ENCODE results near the gene FAM168A.

The FAM168A gene

DNA sequence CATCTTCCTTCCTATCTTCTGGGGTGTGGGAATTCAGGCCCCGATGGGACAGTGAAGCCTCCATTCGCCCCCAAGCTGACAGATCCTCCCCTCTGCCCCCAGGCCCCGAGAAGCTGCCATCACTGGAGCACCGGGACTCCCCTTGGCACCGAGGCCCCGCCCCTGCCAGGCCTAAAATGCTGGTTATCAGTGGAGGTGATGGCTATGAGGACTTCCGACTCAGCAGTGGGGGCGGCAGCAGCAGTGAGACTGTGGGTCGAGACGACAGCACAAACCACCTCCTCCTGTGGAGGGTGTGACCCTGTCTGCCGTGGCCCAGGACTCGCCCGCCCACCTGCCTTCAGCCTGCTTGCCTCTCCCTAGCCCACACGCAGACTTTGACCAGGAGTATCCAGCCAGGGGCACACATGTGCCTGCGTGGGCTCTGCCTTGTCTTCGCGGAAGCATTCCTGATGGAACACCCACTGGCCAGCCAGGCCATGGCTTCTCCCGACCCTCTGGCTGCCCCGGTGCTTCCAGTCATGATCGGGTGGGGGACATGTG lies 230.4 kb downstream of the FAM168A start:
- no peak for DNase-seq (ENCODE audit: low spot score)

DNA sequence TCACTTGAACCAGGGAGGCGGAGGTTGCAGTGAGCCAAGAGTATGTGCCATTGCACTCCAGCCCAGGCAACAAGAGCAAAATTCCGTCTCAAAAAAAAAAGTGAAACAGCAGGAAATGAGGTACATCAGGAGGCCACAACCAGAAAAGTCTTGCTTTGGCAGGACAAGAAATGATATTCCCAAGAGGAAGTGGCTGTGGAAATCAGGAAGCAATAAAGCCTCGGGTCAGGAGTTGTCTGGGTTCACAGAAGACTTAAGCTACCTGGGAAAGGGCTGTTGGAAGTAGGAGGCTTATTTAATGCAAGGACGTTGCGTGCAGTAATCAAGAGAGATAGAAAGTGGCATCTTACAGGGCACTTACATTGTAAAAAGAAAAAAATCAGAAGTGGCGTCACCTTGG lies 231.0 kb downstream of the FAM168A start:
- DNase-seq (ENCODE audit: low spot score): no peak

DNA sequence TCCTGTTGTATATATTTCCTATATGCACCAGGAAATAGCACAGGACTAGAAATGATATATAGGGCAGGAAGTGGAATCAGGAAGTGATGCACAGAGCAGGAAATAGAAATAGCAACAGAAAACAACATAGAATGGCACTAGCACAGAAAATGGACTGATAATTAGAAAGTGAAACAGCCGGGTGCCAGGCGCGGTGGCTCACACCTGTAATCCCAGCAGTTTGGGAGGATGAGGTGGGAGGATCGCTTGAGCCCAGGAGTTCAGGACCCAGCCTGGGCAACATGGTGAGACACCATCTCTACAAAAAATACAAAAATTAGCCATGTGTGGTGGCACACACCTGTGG lies 231.7 kb downstream of the FAM168A start:
- peak; percentile 59 for DNase-seq (ENCODE audit: low spot score)

DNA sequence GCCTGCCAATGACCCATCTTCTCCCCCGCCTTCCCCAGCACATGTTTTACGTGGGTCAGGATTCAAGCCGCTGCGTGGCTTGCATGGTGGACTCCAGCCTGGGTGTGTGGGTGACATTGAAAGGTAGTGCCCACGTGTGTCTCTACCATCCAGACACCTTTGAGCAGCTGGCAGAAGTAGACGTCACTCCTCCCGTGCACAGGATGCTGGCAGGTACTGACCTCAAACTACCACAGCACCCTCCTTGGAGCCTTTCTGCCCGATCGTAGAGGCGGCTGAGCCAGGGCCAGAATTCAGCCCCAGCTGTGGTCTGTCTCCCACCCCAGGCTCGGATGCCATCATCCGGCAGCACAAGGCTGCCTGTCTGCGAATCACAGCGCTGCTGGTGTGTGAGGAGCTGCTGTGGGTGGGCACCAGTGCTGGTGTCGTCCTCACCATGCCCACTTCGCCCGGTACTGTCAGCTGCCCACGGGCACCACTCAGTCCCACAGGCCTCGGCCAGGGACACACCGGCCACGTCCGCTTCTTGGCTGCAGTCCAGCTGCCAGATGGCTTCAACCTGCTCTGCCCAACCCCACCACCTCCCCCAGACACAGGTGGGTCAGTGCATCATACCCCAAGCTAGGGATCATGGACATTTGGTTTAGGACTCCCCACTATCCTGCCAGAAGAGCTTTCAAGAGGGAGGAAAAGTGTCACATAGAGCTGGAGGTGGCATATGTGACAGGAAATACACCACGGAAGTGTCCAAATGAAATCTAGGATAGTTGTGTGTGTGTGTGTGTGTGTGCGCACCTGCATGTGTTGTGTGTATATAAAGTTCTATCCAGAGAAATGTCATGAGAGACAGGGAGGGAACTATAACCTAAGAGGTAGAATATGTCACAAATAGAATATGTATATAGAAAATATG lies 232.3 kb downstream of the FAM168A start:
- DNase-seq (ENCODE audit: low spot score): no peak

DNA sequence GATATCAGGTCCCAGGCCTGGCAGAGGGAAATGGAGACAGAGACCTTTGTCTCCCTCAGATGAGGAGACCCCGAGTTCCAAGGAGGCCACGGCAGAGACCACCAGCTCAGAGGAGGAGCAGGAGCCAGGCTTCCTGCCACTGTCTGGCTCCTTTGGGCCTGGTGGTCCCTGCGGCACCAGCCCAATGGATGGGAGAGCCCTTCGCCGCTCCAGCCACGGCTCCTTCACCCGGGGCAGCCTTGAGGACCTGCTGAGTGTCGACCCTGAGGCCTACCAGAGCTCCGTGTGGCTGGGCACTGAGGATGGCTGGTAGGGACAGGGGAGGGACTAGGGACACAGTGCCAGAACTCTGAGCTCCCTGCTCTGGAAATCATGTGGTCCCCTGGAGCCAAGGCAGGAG lies 234.8 kb downstream of the FAM168A start:
- DNase-seq (ENCODE audit: low spot score): no peak

DNA sequence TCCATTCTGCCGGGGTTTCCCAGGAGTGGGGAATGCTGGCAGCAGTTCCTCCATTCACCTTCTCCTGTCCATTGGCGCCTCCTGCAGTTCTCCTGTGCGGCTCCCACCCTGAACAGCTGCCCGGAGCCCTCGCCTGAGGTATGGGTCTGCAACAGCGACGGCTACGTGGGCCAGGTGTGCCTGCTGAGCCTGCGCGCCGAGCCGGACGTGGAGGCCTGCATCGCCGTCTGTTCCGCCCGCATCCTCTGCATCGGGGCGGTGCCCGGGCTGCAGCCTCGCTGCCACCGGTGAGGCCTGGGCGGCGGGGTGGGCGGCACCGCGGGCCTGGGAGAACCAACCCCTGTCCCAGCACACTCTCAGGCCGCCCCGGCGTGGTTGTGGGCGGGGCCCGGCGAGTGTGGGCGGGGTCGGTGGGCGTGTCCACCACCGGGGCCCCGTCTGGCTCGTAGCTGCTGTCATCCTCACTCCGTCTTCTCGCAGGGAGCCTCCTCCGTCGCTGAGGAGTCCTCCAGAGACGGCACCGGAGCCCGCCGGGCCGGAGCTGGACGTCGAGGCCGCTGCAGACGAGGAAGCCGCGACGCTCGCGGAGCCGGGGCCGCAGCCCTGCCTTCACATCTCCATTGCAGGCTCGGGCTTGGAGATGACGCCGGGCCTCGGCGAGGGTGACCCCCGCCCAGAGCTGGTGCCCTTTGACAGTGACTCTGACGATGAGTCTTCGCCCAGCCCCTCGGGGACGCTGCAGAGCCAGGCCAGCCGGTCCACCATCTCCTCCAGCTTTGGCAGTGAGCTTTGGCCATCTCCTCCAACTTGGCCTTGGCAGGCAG lies 235.7 kb downstream of the FAM168A start:
- DNase-seq (ENCODE audit: low spot score): no peak

DNA sequence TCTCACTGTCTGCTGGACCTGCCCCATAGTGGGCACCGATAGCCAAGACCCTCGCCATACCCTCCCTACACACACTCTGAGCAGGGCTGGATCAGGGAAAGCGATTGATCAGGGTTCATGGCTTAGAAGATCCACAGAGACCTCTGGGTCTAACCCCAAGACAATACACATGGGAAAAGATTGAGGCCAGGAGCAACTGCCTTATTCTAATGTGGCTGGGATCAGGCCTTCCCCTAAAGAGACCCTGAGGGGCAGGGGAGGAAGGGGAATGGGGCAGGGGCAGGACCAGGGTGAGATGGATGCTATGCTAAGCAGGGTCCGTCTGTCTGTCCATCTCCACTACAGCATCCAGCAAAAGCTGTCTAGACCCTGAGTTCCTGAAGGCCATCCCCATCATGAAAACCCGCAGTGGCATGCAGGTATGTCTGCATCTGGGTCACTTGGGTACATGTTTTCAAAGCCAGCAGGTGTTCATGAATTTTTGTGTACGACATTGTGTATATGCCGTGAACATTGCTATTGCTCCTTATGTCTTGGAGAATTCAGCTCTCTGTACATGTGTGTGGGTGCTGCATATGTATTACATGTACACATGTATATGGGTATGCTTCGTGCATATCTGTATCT lies 237.1 kb downstream of the FAM168A start:
- no peak for DNase-seq (ENCODE audit: low spot score)

DNA sequence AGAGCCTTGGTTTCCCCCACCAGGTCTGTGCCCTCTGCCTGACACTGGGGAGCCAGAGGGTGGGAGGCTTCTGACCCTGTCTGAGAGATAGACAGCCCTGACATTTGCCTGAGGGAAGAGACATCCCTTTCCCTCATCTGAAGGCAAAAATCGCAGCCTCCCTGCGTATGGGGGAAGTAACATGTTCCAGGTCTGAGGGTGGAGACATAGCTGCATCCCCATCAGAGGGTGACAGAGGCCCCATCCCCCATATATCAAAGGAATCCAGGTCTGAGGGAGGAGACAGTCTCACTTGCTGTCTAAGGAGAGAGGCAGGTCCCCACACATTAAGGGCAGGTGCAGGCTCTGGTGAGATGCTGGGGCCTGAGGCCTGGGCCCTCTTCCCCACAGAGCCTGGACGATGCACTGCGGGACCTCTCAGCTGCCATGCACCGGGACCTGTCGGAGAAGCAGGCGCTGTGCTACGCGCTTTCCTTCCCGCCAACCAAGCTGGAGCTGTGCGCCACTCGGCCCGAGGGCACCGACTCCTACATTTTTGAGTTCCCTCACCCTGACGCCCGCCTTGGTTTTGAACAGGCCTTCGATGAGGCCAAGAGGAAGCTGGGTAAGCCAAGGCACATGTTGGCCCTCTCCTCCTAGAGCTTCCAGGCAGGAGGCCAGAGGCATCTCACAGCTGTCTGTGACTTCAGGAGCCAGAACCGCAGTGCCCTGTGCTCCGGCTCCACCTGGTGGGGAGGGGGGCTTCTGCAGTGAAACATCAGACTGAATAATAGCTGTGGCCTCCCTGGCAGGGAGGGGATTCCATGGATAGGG lies 237.8 kb downstream of the FAM168A start:
- DNase-seq (ENCODE audit: low spot score): peak; percentile 70

DNA sequence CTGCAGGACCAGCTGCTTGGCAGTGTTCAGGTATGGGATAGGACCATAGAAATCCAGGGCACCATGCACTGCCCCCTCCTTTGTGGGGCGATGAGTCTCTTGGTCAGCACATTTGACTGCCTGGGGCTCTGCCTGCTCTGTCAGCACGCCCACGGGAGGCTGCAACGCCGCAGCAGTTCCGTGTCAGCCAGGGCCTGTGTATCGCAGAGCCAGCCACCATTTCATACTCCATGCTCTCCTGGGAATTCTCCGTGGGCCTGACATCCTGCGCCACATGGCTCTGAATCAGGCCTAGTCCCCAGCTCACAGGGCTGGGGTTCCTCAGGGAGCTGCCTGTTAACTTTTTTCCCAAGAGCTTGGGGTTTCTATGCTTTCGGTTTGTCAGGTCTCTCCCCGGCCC lies 238.6 kb downstream of the FAM168A start:
- no peak for DNase-seq (ENCODE audit: low spot score)

DNA sequence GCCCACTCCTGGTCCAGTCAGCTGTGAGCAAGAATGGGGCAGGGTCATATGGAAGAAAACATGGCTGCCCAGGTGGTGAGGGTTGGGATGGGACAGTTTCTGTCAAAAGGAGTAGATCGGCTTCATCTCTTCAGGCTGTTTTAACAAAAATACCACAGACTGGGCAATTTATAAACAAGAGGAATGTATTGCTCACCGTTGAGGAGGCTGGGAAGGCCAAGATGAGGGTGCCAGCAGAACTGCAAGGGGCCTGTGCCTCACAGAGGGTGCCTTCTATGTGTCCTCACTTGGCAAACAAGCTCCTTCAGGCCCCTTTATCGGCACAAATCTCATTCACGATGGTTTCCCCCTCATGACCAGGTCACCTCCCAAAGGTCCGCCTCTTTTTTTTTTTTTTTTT lies 239.8 kb downstream of the FAM168A start:
- no peak for DNase-seq (ENCODE audit: low spot score)

DNA sequence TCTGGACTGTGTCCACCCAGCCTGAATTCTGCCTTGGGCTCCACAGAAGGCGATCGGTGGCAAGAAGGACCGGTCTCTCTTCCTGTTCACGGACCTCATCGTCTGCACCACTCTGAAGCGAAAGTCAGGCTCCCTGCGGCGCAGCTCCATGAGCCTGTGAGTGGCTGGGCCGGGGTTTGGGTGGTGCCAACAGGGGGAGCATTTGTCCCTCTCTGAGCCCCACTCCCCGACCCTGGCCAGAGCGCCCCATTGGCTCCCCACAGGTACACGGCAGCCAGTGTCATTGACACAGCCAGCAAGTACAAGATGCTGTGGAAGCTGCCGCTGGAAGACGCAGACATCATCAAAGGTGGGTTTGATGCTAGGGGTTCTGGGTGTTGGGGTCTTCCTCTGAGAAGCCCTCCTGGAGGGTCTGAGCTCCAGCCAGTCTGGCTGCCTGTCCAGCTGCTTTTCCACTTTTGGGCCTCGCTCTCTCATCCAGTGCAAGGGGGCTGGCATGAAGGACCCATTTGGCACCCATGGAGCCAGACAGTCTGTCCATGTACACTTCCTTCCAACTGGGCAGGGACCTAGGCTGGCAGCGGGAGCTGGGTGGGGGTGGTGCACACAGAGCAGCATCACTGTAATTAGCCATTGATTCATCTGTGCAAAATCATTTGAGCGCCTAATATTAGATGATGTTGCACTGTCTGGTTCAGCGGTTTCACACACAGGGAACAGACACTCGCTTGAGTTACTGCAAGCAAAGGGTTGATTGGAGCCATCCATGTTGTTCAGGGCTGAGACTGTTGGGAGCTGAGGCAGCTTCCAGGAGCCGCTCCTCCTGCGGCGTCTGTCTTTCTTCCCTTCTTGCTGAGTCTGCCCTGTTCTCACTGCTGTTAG lies 240.7 kb downstream of the FAM168A start:
- DNase-seq (ENCODE audit: low spot score): no peak

DNA sequence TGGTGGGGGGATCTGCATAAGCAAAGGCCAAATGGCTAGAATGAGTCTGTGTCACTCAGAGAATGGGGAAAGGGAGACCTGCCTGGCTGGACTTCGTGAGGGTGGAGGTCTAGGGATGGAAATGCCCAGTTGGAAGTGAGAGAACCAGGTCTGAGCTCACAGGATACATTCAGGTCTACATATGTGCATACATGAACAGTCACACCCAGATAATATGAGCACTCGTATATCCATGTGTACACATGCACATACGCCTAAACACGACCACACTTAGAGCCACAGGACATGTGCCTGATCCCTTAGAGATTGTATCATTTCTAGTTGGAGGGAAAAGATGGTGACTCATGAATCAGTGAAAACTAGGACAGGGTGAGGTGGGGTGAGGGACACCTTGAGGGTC lies 242.8 kb downstream of the FAM168A start:
- DNase-seq (ENCODE audit: low spot score): no peak

DNA sequence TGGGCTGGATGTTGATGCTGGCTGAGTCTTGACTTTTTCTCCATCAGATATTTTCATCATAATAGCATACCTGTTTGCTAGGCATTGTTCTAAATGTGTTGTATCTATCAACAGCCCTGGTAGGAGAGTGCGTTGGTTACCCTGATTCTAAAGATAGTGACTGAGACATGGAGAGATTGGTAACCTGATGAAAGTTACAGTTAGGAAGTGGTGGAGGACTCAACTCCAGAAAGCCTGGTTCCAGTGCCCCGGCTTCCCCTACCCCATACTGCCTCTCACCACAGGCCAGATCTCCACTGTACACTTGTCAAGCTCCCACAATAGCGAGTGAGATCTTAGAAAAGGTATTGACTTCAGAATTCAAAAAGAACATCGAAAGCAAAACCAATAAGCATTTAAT lies 244.5 kb downstream of the FAM168A start:
- DNase-seq (ENCODE audit: low spot score): no peak

DNA sequence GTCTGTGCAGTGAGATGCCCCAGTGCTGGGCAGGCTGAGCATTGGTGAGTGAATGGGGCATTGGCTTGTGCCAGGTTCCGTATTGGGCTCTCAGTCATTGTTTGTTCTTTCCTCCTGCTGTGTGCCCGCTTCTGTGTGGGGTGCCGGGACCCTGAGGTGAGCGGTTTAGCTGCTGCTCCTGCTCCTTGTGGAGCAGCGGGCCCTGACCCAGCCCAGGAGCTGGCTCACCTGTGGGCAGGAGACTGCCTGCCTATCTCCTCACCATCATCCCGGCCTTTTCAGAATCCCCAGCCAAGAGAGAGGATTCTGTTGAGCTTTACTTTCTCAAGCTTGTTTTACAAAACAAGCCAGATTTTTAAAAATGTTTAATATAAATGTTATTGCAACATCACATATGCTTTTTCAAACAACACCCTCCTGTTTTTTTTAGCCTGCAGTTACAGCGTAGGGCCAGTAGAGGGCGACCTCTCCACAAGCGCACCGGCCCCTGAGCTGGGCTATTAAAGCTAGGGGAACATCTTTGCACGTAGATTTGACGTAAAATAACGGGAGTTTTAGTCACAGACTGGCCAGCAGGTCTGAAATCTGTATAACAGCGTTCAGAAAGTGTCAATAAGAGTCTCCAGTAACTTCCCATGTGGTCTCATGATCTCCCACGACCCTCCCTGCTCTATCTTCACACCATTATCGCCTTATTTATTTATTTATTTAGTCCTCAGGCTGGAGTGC lies 246.8 kb downstream of the FAM168A start:
- peak; percentile 84 for DNase-seq (ENCODE audit: low spot score)

Data from NAMALWA (cell line).